ENCODE results near the gene TMEM33.

Gene TMEM33

GRCh38 chr4:42008011-42008786 lies 73.0 kb downstream of the TMEM33 start:
- DNase-seq: no peak

All from T1000 (cell line).